OCI-LY3 (cell line): ENCODE results near the gene RBFOX1.

Source experiments
- H2AFZ ChIP-seq: fragments of 200-600, 300-600 bp; shearing (Covaris generic); 2 replicates; pipeline ENCODE4 v1.6.0; 2014; ENCODE audit warnings: antibody characterized with exemption, low read depth, low read length
- H3K27ac ChIP-seq: fragments of 200-600, 300-600 bp; sonication (generic); 2 replicates; pipeline ENCODE4 v1.5.1; 2014; ENCODE audit warnings: mild to moderate bottlenecking, low read length, moderate library complexity, mixed read lengths
- H3K27me3 ChIP-seq: fragments of 200-600, 300-600 bp; sonication (generic); 2 replicates; pipeline ENCODE4 v1.6.1; 2014; ENCODE audit warnings: low read depth, low read length, mixed read lengths
- H3K36me3 ChIP-seq: fragments of 200-600, 300-600 bp; sonication (generic); replicated peaks from 2 replicates; pipeline ENCODE3; 2014; ENCODE audit warnings: low read depth, low read length, mixed read lengths
- H3K4me1 ChIP-seq: fragments of 300-600, 200-600 bp; sonication (generic); 2 replicates; pipeline ENCODE4 v1.6.1; 2014; ENCODE audit warnings: low read length, mixed read lengths
- H3K4me2 ChIP-seq: fragments of 200-600, 300-600 bp; sonication (generic); 2 replicates; pipeline ENCODE4 v1.6.1; 2014; ENCODE audit warnings: low read length, mixed read lengths
- H3K4me3 ChIP-seq: fragments of 300-600, 200-600 bp; sonication (generic); 2 replicates; pipeline ENCODE4 v1.5.1; 2014; ENCODE audit warnings: antibody characterized with exemption, mild to moderate bottlenecking, low read length, moderate library complexity
- H3K79me2 ChIP-seq: fragments of 300-600, 200-600 bp; shearing (Covaris generic); 2 replicates; pipeline ENCODE4 v1.6.1; 2014; ENCODE audit warnings: mild to moderate bottlenecking, low read length, mixed read lengths
- H3K9ac ChIP-seq: fragments of 300-600, 200-600 bp; shearing (Covaris generic); 2 replicates; pipeline ENCODE4 v1.6.0; 2014; ENCODE audit warnings: mild to moderate bottlenecking, low read length, moderate library complexity
- H3K9me3 ChIP-seq: fragments of 200-600, 300-600 bp; shearing (Covaris generic); 2 replicates; pipeline ENCODE4 v1.6.1; 2014; ENCODE audit warnings: low read length, mixed read lengths; ENCODE audit not compliant: insufficient read depth
- H4K20me1 ChIP-seq: fragments of 200-600, 300-600 bp; sonication (generic); 2 replicates; pipeline ENCODE4 v1.6.1; 2016; ENCODE audit warnings: low read length, mixed read lengths; ENCODE audit not compliant: insufficient read depth
- CTCF ChIP-seq: fragments of 200-600, 300-600 bp; sonication (generic); IDR thresholded peaks from 2 replicates; pipeline ENCODE4 v1.5.1; 2014; ENCODE audit warnings: antibody characterized with exemption, low read length, low read depth
- EZH2phosphoT487 ChIP-seq: fragments of 200-600 bp; shearing (Covaris generic); IDR thresholded peaks from 2 replicates; pipeline ENCODE4 v1.6.1; 2018; ENCODE audit warnings: antibody characterized with exemption, mixed run types, low read depth

The RBFOX1 gene

GRCh38 chr16:7524419-7524818 is 191.8 kb downstream of the RBFOX1 start:
- Histone ChIP-seq H2AFZ (no peak overlapping the region), H3K9me3 (no peaks in the 10 kb centered on the region), H4K20me1 (no peaks in the 10 kb centered on the region)

GRCh38 chr16:7526736-7527135 is 194.1 kb downstream of the RBFOX1 start:
- H3K36me3 ChIP-seq = peaks cover 3% of the 10 kb centered on the region
- H3K4me1 ChIP-seq = peaks cover 19% of the 10 kb centered on the region
- H3K27ac ChIP-seq = no peak overlapping the region
- TF ChIP-seq CTCF = no peak
- H3K4me3 ChIP-seq = no peak overlapping the region
- no peak overlapping the region for H2AFZ ChIP-seq
- H3K79me2 ChIP-seq = no peaks in the 10 kb centered on the region
- no peaks in the 10 kb centered on the region for H4K20me1 ChIP-seq
- H3K4me2 ChIP-seq = no peak overlapping the region
- H3K9ac ChIP-seq = no peak overlapping the region
- peaks cover 17% of the 10 kb centered on the region for H3K27me3 ChIP-seq
- no peaks in the 10 kb centered on the region for H3K9me3 ChIP-seq

More at GRCh38 chr16:7524419-7524818, 191.8 kb downstream of the RBFOX1 start:
- Histone ChIP-seq H3K27me3 (peaks cover 23% of the 10 kb centered on the region), H3K4me1 (no peaks in the 10 kb centered on the region), H3K36me3 (peaks cover 3% of the 10 kb centered on the region), H3K4me3 (no peak overlapping the region), H3K79me2 (no peaks in the 10 kb centered on the region), H3K27ac (no peak overlapping the region), H3K4me2 (no peak overlapping the region), H3K9ac (no peak overlapping the region)
- TF ChIP-seq CTCF (no peak), EZH2phosphoT487 (no peak)

GRCh38 chr16:7532534-7532933 is 199.9 kb downstream of the RBFOX1 start:
- Histone ChIP-seq H3K9ac (no peak overlapping the region), H3K27me3 (no peaks in the 10 kb centered on the region), H3K36me3 (no peaks in the 10 kb centered on the region), H2AFZ (no peak overlapping the region), H4K20me1 (no peaks in the 10 kb centered on the region), H3K79me2 (no peaks in the 10 kb centered on the region), H3K9me3 (no peaks in the 10 kb centered on the region), H3K27ac (no peak overlapping the region), H3K4me3 (no peak overlapping the region), H3K4me1 (peaks cover 20% of the 10 kb centered on the region), H3K4me2 (no peak overlapping the region)
- TF ChIP-seq CTCF = no peak
- no peak for TF ChIP-seq EZH2phosphoT487

GRCh38 chr16:7534749-7535148 is 202.1 kb downstream of the RBFOX1 start:
- no peak overlapping the region for H3K9ac ChIP-seq
- no peak overlapping the region for H3K4me3 ChIP-seq
- no peak overlapping the region for H2AFZ ChIP-seq
- H3K4me1 ChIP-seq = peaks cover 20% of the 10 kb centered on the region
- H4K20me1 ChIP-seq = no peaks in the 10 kb centered on the region
- H3K36me3 ChIP-seq = no peaks in the 10 kb centered on the region
- H3K9me3 ChIP-seq = no peaks in the 10 kb centered on the region
- TF ChIP-seq EZH2phosphoT487 = no peak
- no peak for TF ChIP-seq CTCF
- H3K79me2 ChIP-seq = no peaks in the 10 kb centered on the region
- H3K27ac ChIP-seq = no peak overlapping the region
- H3K4me2 ChIP-seq = no peak overlapping the region
- peaks cover 4% of the 10 kb centered on the region; the same call in 1 of the 2 replicates for H3K27me3 ChIP-seq
